ENCODE data around the gene KCNJ12.
"Not testable (repeated sequence)": the region's sequence is repeated elsewhere in the genome, so short reads cannot be mapped to it uniquely, and the experiment has no call there.

KCNJ12 gene

GRCh38 chr17:21409971-21410370 lies 33.8 kb downstream of the KCNJ12 start:
- H3K4me3 ChIP-seq (replicated peaks; ENCODE audit: low read depth, low read length); H3K36me3 ChIP-seq (ENCODE audit: control insufficient read depth, insufficient read depth, low read length); DNase-seq (ENCODE audit: extremely low read depth, insufficient read length); H3K27me3 ChIP-seq (replicated peaks; ENCODE audit: control insufficient read depth, insufficient read depth, low read length): not testable (repeated sequence)

- H3K27me3 ChIP-seq (replicated peaks; ENCODE audit: control insufficient read depth, insufficient read depth, low read length); H3K36me3 ChIP-seq (ENCODE audit: control insufficient read depth, insufficient read depth, low read length); H3K4me3 ChIP-seq (replicated peaks; ENCODE audit: low read depth, low read length); DNase-seq (ENCODE audit: extremely low read depth, insufficient read length): not testable (repeated sequence)
Measured at GRCh38 chr17:21410371-21410770, 34.2 kb downstream of the KCNJ12 start.

GRCh38 chr17:21410906-21411678 lies 34.9 kb downstream of the KCNJ12 start:
- H3K4me3 ChIP-seq (replicated peaks; ENCODE audit: low read depth, low read length); H3K36me3 ChIP-seq (ENCODE audit: control insufficient read depth, insufficient read depth, low read length); H3K27me3 ChIP-seq (replicated peaks; ENCODE audit: control insufficient read depth, insufficient read depth, low read length); DNase-seq (ENCODE audit: extremely low read depth, insufficient read length): not testable (repeated sequence)

GRCh38 chr17:21411679-21412205 lies 35.6 kb downstream of the KCNJ12 start:
- not testable (repeated sequence) for H3K36me3 ChIP-seq (ENCODE audit: control insufficient read depth, insufficient read depth, low read length); H3K27me3 ChIP-seq (replicated peaks; ENCODE audit: control insufficient read depth, insufficient read depth, low read length); DNase-seq (ENCODE audit: extremely low read depth, insufficient read length); H3K4me3 ChIP-seq (replicated peaks; ENCODE audit: low read depth, low read length)

GRCh38 chr17:21412207-21412681 lies 36.1 kb downstream of the KCNJ12 start:
- H3K36me3 ChIP-seq (ENCODE audit: control insufficient read depth, insufficient read depth, low read length); H3K4me3 ChIP-seq (replicated peaks; ENCODE audit: low read depth, low read length); DNase-seq (ENCODE audit: extremely low read depth, insufficient read length); H3K27me3 ChIP-seq (replicated peaks; ENCODE audit: control insufficient read depth, insufficient read depth, low read length): not testable (repeated sequence)

GRCh38 chr17:21413570-21414279 lies 37.6 kb downstream of the KCNJ12 start:
- not testable (repeated sequence) for DNase-seq (ENCODE audit: extremely low read depth, insufficient read length); H3K27me3 ChIP-seq (replicated peaks; ENCODE audit: control insufficient read depth, insufficient read depth, low read length); H3K36me3 ChIP-seq (ENCODE audit: control insufficient read depth, insufficient read depth, low read length); H3K4me3 ChIP-seq (replicated peaks; ENCODE audit: low read depth, low read length)

GRCh38 chr17:21414616-21415015 lies 38.5 kb downstream of the KCNJ12 start:
- not testable (repeated sequence) for H3K36me3 ChIP-seq (ENCODE audit: control insufficient read depth, insufficient read depth, low read length); DNase-seq (ENCODE audit: extremely low read depth, insufficient read length); H3K27me3 ChIP-seq (replicated peaks; ENCODE audit: control insufficient read depth, insufficient read depth, low read length); H3K4me3 ChIP-seq (replicated peaks; ENCODE audit: low read depth, low read length)

- H3K27me3 ChIP-seq (replicated peaks; ENCODE audit: control insufficient read depth, insufficient read depth, low read length); H3K36me3 ChIP-seq (ENCODE audit: control insufficient read depth, insufficient read depth, low read length); DNase-seq (ENCODE audit: extremely low read depth, insufficient read length); H3K4me3 ChIP-seq (replicated peaks; ENCODE audit: low read depth, low read length): not testable (repeated sequence)
Measured at GRCh38 chr17:21415166-21415990, 39.2 kb downstream of the KCNJ12 start.

GRCh38 chr17:21416471-21416981 lies 40.4 kb downstream of the KCNJ12 start:
- not testable (repeated sequence) for H3K27me3 ChIP-seq (replicated peaks; ENCODE audit: control insufficient read depth, insufficient read depth, low read length); DNase-seq (ENCODE audit: extremely low read depth, insufficient read length)

GRCh38 chr17:21417349-21417748 lies 41.2 kb downstream of the KCNJ12 start:
- not testable (repeated sequence) for H3K27me3 ChIP-seq (replicated peaks; ENCODE audit: control insufficient read depth, insufficient read depth, low read length); H3K36me3 ChIP-seq (ENCODE audit: control insufficient read depth, insufficient read depth, low read length); H3K4me3 ChIP-seq (replicated peaks; ENCODE audit: low read depth, low read length); DNase-seq (ENCODE audit: extremely low read depth, insufficient read length)

More at GRCh38 chr17:21416471-21416981, 40.4 kb downstream of the KCNJ12 start:
- H3K4me3 ChIP-seq (replicated peaks; ENCODE audit: low read depth, low read length); H3K36me3 ChIP-seq (ENCODE audit: control insufficient read depth, insufficient read depth, low read length): not testable (repeated sequence)

All from GM06990 (cell line).